Heart right ventricle (tissue), 16 donors: ENCODE results near the gene SDHA. TPM values are rescaled to one million over a fixed set of nuclear protein-coding genes. Genes with fewer than 3 reads are reported as not detected.

Experiments used
- ATAC-seq, 8 donors: fragments of 200-7000 bp; cut with Tn5 transposase; one replicate each; pipeline ENCODE4 v1.9.1; 2020; ENCODE audit warnings: mild to moderate bottlenecking in 8 of 8, moderate library complexity in 8 of 8, moderate number of reproducible peaks in 1 of 8
- DNase-seq, 2 donors: peaks; one replicate each; pipeline ENCODE4 v3.0.0-alpha.2; 2020
- H3K27ac ChIP-seq, 10 donors: fragments of 200-600 bp; sonication (generic) in 2 of 10; one replicate each; pipeline versions ENCODE4 v1.5.0 to v1.8.0; 2020 to 2022; ENCODE audit warnings: mild to moderate bottlenecking in 3 of 10
- H3K27me3 ChIP-seq, 7 donors: fragments of 200-600 bp; one replicate each; pipeline ENCODE4 v1.8.0; 2021 to 2022; ENCODE audit warnings: mild to moderate bottlenecking in 2 of 7
- H3K36me3 ChIP-seq, 9 donors: fragments of 200-600 bp; sonication (generic) in 1 of 9; one replicate each; pipeline versions ENCODE4 v1.5.0 to v1.8.0; 2020 to 2022; ENCODE audit warnings: mild to moderate bottlenecking in 2 of 9
- H3K4me1 ChIP-seq, 9 donors: fragments of 200-600 bp; sonication (generic) in 1 of 9; one replicate each; pipeline versions ENCODE4 v1.5.0 to v1.8.0; 2020 to 2022; ENCODE audit warnings: mild to moderate bottlenecking in 4 of 9
- H3K4me3 ChIP-seq, 10 donors: fragments of 200-600 bp; sonication (generic) in 2 of 10; one replicate each; pipeline versions ENCODE4 v1.5.0 to v1.8.0; 2020 to 2022; ENCODE audit warnings: mild to moderate bottlenecking in 7 of 10, moderate library complexity in 2 of 10
- H3K9me3 ChIP-seq, 11 donors: fragments of 200-600 bp in 10 of 11; sonication (generic) in 2 of 11; one replicate each; pipeline versions ENCODE4 v1.5.0 to v1.8.0; 2013 to 2022; ENCODE audit warnings: mild to moderate bottlenecking in 2 of 11, control low read depth in 1 of 11, moderate library complexity in 1 of 11
- WGBS, 2 donors: extraction: QIAGEN DNeasy Blood & Tissue Kit; methylation state at CpG; one replicate each; pipeline ENCODE4 v1.1.7; 2013; ENCODE audit warnings: inconsistent platforms in 1 of 2; 5-methylcytosine and 5-hydroxymethylcytosine counted together
- intact Hi-C, 10 donors: fragments of 100-400 bp; cut with DNase I; formaldehyde crosslinking; loops; one replicate each; pipeline versions ENCODE4 v1.11.1 to v1.14.2; 2022
- polyA plus RNA-seq, 2 donors: library from polyadenylated mRNA; stranded (reverse); fragments of 200-250 nt; gene quantifications; one replicate each; pipeline ENCODE4 v1.2.3, GENCODE V29; 2013
- total RNA-seq, 10 donors: library from RNA; stranded (reverse); fragmentation: NEBNext Ultra II Directional in 3 of 10; extraction: Animal tissue kit (Norgen Biotek cat#: 25700) in 3 of 10; gene quantifications; one replicate each; pipeline versions ENCODE4 v1.2.1 to v1.2.4, GENCODE V29; 2021 to 2023
- TF ChIP-seq, protein P1 (sequence below), 9 donors: fragments of 200-600 bp; sonication (generic) in 2 of 9; IDR thresholded peaks; one replicate each; pipeline versions ENCODE4 v1.5.0 to v1.8.0; 2021 to 2022; ENCODE audit warnings: antibody characterized with exemption in 9 of 9, mild to moderate bottlenecking in 5 of 9, moderate library complexity in 1 of 9
- donor health status: Arrhythmogenic right ventricular cardiomyopathy.
- donor health status: ischemic (EF 13 %, LVEDD 7.1; RV severe dilation, severe dysfunction).
- donor health status: healthy with polysubstance abuse.
- donor health status: DM: no; HTN: yes; CAD: no.
- donor health status: DM: no; HTN: no; CAD: no.
- donor health status: ischemic (EF 25% LVEDD 6.9; RV normal size, moderate dysfunction).
- donor health status: ischemic (EF 25% LVEDD 5.7; RV mildly dilated, moderate dysfunction).
- donor health status: healthy.
- donor health status: DM: yes; HTN: yes; CAD: no.
- donor health status: Ischemic cardiomyopathy.
- donor health status: ischemic (EF 35%, LVEDD 5.7; RV mildly dilated, moderate dysfunction).
- donor health status: nonischemic (EF 11% LVEDD 7.7; RV severe dilation, severe dysfunction).
- donor health status: DM: yes; HTN: yes; CAD: no.
- donor health status: PGD.
- donor health status: ischemic (EF 29% LVEDD 5.4; RV normal size, mild dysfunction).
- donor health status: nonischemic (EF 23%, LVEDD 6.1; RV moderate dilation, normal function).

SDHA gene
- total and polyA plus RNA-seq, 12 donors, result 317 to 897 (median 809) TPM

DNA sequence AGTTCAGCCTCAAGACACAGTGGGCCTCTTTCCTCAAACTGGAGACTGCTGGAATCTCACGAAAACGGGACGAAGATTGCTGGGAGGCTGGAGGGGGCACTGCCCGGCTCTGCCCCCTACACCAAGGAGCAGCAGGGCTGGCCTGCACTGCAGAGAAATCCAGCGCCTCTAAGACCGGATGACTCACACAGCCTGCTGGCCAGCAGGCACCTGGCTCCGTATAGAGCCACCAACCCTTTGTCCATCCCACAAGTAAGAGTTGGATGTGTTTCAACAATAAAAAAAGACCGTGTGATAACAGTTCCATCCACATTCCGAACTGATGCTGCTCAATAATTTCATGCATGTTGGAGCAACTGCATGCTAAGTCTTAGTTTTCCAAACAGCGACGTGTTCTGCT, 11.7 kb upstream of the SDHA start:
- ATAC-seq (peak; percentile 75 to 96 (median 90)), DNase-seq (no peak)
- Histone ChIP-seq H3K4me1 (peaks cover 0 to 46% (median 26%) of the 10 kb centered on the region in 9 donors), H3K9me3 (no peaks in the 10 kb centered on the region), H3K36me3 (peaks cover 0 to 49% (median 16%) of the 10 kb centered on the region in 9 donors), H3K4me3 (no peak overlapping the region), H3K27ac (peak overlapping the region in 9 of 10 donors; percentile 31 to 81 (median 63)), H3K27me3 (no peaks in the 10 kb centered on the region)
- TF ChIP-seq, protein P1, sequence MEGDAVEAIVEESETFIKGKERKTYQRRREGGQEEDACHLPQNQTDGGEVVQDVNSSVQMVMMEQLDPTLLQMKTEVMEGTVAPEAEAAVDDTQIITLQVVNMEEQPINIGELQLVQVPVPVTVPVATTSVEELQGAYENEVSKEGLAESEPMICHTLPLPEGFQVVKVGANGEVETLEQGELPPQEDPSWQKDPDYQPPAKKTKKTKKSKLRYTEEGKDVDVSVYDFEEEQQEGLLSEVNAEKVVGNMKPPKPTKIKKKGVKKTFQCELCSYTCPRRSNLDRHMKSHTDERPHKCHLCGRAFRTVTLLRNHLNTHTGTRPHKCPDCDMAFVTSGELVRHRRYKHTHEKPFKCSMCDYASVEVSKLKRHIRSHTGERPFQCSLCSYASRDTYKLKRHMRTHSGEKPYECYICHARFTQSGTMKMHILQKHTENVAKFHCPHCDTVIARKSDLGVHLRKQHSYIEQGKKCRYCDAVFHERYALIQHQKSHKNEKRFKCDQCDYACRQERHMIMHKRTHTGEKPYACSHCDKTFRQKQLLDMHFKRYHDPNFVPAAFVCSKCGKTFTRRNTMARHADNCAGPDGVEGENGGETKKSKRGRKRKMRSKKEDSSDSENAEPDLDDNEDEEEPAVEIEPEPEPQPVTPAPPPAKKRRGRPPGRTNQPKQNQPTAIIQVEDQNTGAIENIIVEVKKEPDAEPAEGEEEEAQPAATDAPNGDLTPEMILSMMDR (IDR thresholded peaks at IDR 0.05), result no peak
- 24 to 45% methylated on average over 11 of the region's 11 CpGs for WGBS, 2 donors
- intact Hi-C loops, result no loop called here

GRCh38 chr5:206927-207536, 11.1 kb upstream of the SDHA start:
- DNase-seq (no peak), ATAC-seq (peak in 7 of 8 donors; percentile 39 to 85 (median 71))
- H3K4me3 ChIP-seq, result no peak overlapping the region
- peaks cover 0 to 49% (median 16%) of the 10 kb centered on the region in 9 donors for H3K36me3 ChIP-seq
- no peaks in the 10 kb centered on the region for H3K27me3 ChIP-seq
- H3K27ac ChIP-seq, result peak overlapping the region in 9 of 10 donors; percentile 24 to 81 (median 63)
- TF ChIP-seq, protein P1 (IDR thresholded peaks at IDR 0.05), result no peak
- H3K9me3 ChIP-seq, result no peaks in the 10 kb centered on the region
- 45 to 53% methylated on average over 8 of the region's 8 CpGs for WGBS, 2 donors
- intact Hi-C loops, result no loop called here
- H3K4me1 ChIP-seq, result peaks cover 0 to 44% (median 26%) of the 10 kb centered on the region in 9 donors

GRCh38 chr5:207599-207998, 10.5 kb upstream of the SDHA start:
- TF ChIP-seq, protein P1 (IDR thresholded peaks at IDR 0.05), result no peak
- Histone ChIP-seq H3K4me3 (no peak overlapping the region), H3K27ac (peak overlapping the region in 8 of 10 donors; percentile 25 to 81 (median 68)), H3K36me3 (peaks cover 0 to 49% (median 16%) of the 10 kb centered on the region in 9 donors), H3K4me1 (peaks cover 0 to 44% (median 26%) of the 10 kb centered on the region in 9 donors), H3K9me3 (no peaks in the 10 kb centered on the region), H3K27me3 (no peaks in the 10 kb centered on the region)
- intact Hi-C loops, result no loop called here
- 42 to 67% methylated on average over 14 of the region's 14 CpGs for WGBS, 2 donors
- DNase-seq (no peak), ATAC-seq (peak in 5 of 8 donors; percentile 4 to 25 (median 22))

DNA sequence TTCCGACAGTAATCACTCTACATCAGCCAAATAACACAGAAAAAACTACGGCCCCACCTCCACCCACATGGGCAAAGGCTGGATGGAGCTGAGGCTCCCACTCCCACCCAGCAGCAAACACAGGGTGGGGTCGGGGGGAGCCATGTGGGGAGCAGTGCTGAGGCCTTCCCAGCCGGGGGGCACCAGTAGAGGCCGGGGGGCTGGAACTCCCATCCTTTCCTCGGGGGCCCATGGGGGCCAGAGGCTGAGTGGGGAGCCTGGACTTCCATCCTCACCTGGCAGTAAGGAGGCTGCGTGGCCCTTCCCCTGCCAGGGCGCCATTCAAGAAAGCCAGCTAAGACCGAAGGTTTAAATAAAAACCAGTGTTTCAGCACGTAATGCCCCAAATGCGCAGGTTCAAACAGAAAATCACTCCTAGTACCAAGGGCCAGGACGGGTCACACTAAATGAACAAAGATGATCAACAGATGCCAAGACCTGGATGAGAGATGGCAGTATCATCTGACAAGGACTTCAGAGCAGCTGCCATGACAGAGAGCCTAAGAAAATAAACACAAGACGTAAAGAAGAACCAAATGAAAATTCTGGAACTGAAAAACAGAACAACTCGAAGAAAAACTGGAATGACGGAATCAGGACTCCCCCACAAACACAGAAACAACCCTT, 9.5 kb upstream of the SDHA start:
- TF ChIP-seq, protein P1 (IDR thresholded peaks at IDR 0.05), result no peak
- no peaks in the 10 kb centered on the region for H3K9me3 ChIP-seq
- ATAC-seq, result peak in 1 of 8 donors; percentile 38
- DNase-seq, result no peak
- WGBS, 2 donors, result 85 to 87% methylated on average over 15 of the region's 15 CpGs
- no peak overlapping the region for H3K4me3 ChIP-seq
- intact Hi-C loops, result no loop called here
- no peaks in the 10 kb centered on the region for H3K27me3 ChIP-seq
- peak overlapping the region in 4 of 10 donors; percentile 62 to 81 (median 76) for H3K27ac ChIP-seq
- peaks cover 0 to 44% (median 26%) of the 10 kb centered on the region in 9 donors for H3K4me1 ChIP-seq
- peaks cover 0 to 44% (median 16%) of the 10 kb centered on the region in 9 donors for H3K36me3 ChIP-seq
